Psoas muscle (tissue), 8 donors: ENCODE results near the gene MTMR3. TPM values are rescaled to one million over a fixed set of nuclear protein-coding genes. Genes with fewer than 3 reads are reported as not detected.

Experiments
- ATAC-seq, 4 donors: fragments of 200-7000 bp; cut with Tn5 transposase; one replicate each; pipeline ENCODE4 v1.9.1; 2020; ENCODE audit warnings: moderate library complexity in 3 of 4, mild to moderate bottlenecking in 2 of 4
- DNase-seq, 2 donors: peaks; one replicate each; pipeline ENCODE4 v3.0.0-alpha.2; 2020
- H3K27ac ChIP-seq: fragments of 200-600 bp; one replicate; pipeline ENCODE4 v1.8.0; 2022
- H3K27me3 ChIP-seq, 3 donors: fragments of 200-600 bp in 1 of 3; one replicate each; pipeline versions ENCODE4 v1.6.1 to v1.8.0; 2013 to 2022; ENCODE audit warnings: low read length in 2 of 3, mild to moderate bottlenecking in 2 of 3, moderate library complexity in 1 of 3; ENCODE audit not compliant: insufficient read depth in 3 of 3
- H3K36me3 ChIP-seq, 2 donors: fragments of 200-600 bp in 1 of 2; one replicate each; pipeline versions ENCODE4 v1.6.1 to v1.8.0; 2013 to 2022; ENCODE audit warnings: low read depth in 1 of 2, mild to moderate bottlenecking in 1 of 2, moderate library complexity in 1 of 2; ENCODE audit not compliant: insufficient read depth in 1 of 2
- H3K4me1 ChIP-seq: fragments of 200-600 bp; one replicate; pipeline ENCODE4 v1.8.0; 2022
- H3K4me3 ChIP-seq: fragments of 200-600 bp; one replicate; pipeline ENCODE4 v1.8.0; 2022; ENCODE audit warnings: mild to moderate bottlenecking
- H3K9me3 ChIP-seq: fragments of 200-600 bp; one replicate; pipeline ENCODE4 v1.8.0; 2022
- WGBS, 3 donors: extraction: QIAGEN DNeasy Blood & Tissue Kit; methylation state at CpG; one replicate each; pipeline versions ENCODE4 v1.1.6 to v1.1.7; 2013; 5-methylcytosine and 5-hydroxymethylcytosine counted together
- intact Hi-C, 2 donors: fragments of 100-400 bp; cut with DNase I; formaldehyde crosslinking; loops; one replicate each; pipeline versions ENCODE4 v1.11.0 to v1.14.2; 2022
- polyA plus RNA-seq, 3 donors: library from polyadenylated mRNA; stranded (reverse); fragments of 200-250 nt; gene quantifications; one replicate each; pipeline ENCODE4 v1.2.3, GENCODE V29; 2013
- total RNA-seq, 4 donors: library from RNA; stranded (reverse); fragmentation: NEBNext Ultra II Directional in 2 of 4; extraction: Animal tissue kit (Norgen Biotek cat#: 25700) in 2 of 4; gene quantifications; one replicate each; pipeline versions ENCODE4 v1.2.1 to v1.2.4, GENCODE V29; 2021 to 2023
- TF ChIP-seq, protein P1 (sequence below): fragments of 200-600 bp; IDR thresholded peaks from one replicate; pipeline ENCODE4 v1.8.0; 2022; ENCODE audit warnings: antibody characterized with exemption
- donor health status: healthy with polysubstance abuse.
- donor health status: DM: no; HTN: no; CAD: no; lungs with moderate emphysema.
- donor health status: Bipolar disorder and iron deficiency.
- donor health status: healthy.
- donor health status: DM: yes; HTN: yes; CAD: no.
- donor health status: DM: no; HTN: no; CAD: no.
- donor health status: DM: no; HTN: no; CAD: no.
- donor health status: DM: yes; HTN: yes; CAD: no.

The MTMR3 gene
- total and polyA plus RNA-seq, 7 donors = 7.8 to 37.9 (median 31.8) TPM

- peak; percentile 66 to 76 (median 75) for ATAC-seq
- Histone ChIP-seq H3K36me3 (no peaks in the 10 kb centered on the region), H3K4me1 (peaks cover 100% of the 10 kb centered on the region), H3K27ac (peak overlapping the region; percentile 74), H3K4me3 (no peak overlapping the region), H3K9me3 (no peaks in the 10 kb centered on the region), H3K27me3 (no peaks in the 10 kb centered on the region)
- TF ChIP-seq, protein P1, sequence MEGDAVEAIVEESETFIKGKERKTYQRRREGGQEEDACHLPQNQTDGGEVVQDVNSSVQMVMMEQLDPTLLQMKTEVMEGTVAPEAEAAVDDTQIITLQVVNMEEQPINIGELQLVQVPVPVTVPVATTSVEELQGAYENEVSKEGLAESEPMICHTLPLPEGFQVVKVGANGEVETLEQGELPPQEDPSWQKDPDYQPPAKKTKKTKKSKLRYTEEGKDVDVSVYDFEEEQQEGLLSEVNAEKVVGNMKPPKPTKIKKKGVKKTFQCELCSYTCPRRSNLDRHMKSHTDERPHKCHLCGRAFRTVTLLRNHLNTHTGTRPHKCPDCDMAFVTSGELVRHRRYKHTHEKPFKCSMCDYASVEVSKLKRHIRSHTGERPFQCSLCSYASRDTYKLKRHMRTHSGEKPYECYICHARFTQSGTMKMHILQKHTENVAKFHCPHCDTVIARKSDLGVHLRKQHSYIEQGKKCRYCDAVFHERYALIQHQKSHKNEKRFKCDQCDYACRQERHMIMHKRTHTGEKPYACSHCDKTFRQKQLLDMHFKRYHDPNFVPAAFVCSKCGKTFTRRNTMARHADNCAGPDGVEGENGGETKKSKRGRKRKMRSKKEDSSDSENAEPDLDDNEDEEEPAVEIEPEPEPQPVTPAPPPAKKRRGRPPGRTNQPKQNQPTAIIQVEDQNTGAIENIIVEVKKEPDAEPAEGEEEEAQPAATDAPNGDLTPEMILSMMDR = no peak
- intact Hi-C loops = no loop called here
- WGBS, 3 donors = 40 to 61% (median 45%) methylated on average over 5 of the region's 5 CpGs
- no peak for DNase-seq
Measured at GRCh38 chr22:29912605-29913398, 29.8 kb downstream of the MTMR3 start.

DNA sequence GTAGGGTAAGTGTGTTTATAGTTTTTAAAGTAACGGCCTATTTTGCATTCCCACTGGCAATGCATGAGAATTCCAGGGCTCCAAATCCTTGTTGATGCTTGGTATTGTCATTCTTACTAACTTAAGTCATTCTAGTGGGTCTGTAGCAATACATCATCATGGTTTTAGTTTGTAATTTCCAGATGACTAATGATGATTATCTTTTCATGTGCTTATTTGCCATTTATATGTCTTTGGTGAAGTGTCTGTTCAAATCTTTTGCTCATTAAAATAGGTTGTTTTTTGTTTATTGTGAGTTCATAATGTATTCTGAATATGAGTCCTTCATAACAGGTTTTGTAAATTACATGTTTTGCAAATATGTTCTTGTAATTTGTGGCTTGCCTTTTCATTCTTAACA is 31.2 kb downstream of the MTMR3 start:
- 7 to 28% (median 18%) methylated on average over 1 of the region's 1 CpG for WGBS, 3 donors
- DNase-seq = no peak

DNA sequence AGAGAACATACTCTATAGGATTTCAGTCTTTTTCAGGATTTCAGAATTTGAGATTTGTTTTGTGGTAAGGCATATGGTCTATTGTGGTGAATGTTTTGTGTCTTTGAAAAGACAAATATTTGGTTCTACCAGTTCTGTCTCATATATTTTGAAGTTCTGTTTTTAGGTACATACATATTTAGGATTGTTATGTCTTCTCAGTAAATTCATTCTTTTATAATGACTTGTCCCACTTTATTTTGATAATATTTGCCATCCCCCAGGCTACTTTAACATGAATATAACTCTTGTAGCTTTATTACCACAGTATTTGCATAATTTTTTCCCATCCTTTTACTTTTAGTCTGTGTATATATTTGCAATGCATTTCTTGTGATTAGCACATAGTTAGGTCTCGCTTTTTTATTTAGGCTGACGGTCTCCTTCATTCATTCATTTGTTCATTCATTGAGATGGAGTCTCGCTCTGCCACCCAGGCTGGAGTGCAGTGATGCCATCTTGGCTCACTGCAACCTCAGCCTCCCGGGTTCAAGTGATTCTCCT is 32.1 kb downstream of the MTMR3 start:
- H3K4me1 ChIP-seq = peaks cover 96% of the 10 kb centered on the region
- peak overlapping the region; percentile 74 for H3K27ac ChIP-seq
- intact Hi-C loops = no loop called here
- ATAC-seq (no peak), DNase-seq (no peak)
- no peaks in the 10 kb centered on the region for H3K27me3 ChIP-seq
- H3K36me3 ChIP-seq = no peaks in the 10 kb centered on the region
- WGBS, 3 donors = 92 to 93% (median 93%) methylated on average over 4 of the region's 4 CpGs
- no peaks in the 10 kb centered on the region for H3K9me3 ChIP-seq
- H3K4me3 ChIP-seq = no peak overlapping the region
- TF ChIP-seq, protein P1 = no peak

More for the DNA sequence above, 31.2 kb downstream of the MTMR3 start:
- TF ChIP-seq, protein P1 = no peak
- Histone ChIP-seq H3K9me3 (no peaks in the 10 kb centered on the region), H3K27ac (peak overlapping the region; percentile 74), H3K4me1 (peaks cover 97% of the 10 kb centered on the region), H3K4me3 (no peak overlapping the region), H3K36me3 (no peaks in the 10 kb centered on the region), H3K27me3 (no peaks in the 10 kb centered on the region)
- intact Hi-C loops = no loop called here
- ATAC-seq = no peak

DNA sequence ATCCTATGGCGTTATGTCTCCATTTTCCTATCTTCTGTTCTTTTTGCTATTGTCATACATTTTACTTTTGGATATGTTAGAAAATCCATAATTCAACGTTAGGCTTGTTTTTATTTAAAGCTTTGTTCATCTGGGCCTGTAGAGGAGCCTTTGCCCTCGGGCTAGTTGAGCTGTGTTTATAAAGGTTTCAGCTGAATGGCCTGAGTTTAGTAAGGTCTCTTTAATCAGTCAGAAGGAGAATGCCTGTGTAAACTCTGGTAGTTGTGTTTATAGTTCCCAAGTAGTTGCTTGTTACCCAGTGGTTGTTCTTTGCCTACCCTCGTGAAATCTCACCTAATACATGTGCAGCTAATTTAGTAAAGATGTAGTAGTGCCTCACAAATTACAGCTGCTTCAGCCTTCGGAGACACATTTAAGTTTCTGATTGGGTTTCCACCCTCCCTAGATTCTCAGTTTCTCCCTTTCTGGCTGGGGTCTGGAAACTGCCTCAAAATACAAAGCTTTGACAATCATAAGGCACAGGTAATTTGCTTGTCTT is 33.1 kb downstream of the MTMR3 start:
- peak overlapping the region; percentile 74 for H3K27ac ChIP-seq
- intact Hi-C loops = no loop called here
- no peaks in the 10 kb centered on the region for H3K27me3 ChIP-seq
- 50 to 78% (median 60%) methylated on average over 5 of the region's 5 CpGs for WGBS, 3 donors
- no peak overlapping the region for H3K4me3 ChIP-seq
- no peaks in the 10 kb centered on the region for H3K36me3 ChIP-seq
- H3K9me3 ChIP-seq = no peaks in the 10 kb centered on the region
- DNase-seq (no peak), ATAC-seq (no peak)
- peaks cover 86% of the 10 kb centered on the region for H3K4me1 ChIP-seq
- TF ChIP-seq, protein P1 = no peak
